Mesendoderm (in vitro differentiated cells): ENCODE results near the gene CEACAM20. TPM values are rescaled to one million over a fixed set of nuclear protein-coding genes. Genes with fewer than 3 reads are reported as not detected.
"Not testable (repeated sequence)": the region's sequence is repeated elsewhere in the genome, so short reads cannot be mapped to it uniquely, and the experiment has no call there.

Experiments
- DNase-seq: peaks from one replicate; pipeline ENCODE4 v3.0.0; 2013
- H2AK5ac ChIP-seq: 2 replicates; pipeline ENCODE4 v1.6.1; 2013; ENCODE audit warnings: low read length, inconsistent platforms
- H2BK120ac ChIP-seq: 2 replicates; pipeline ENCODE4 v1.6.1; 2013; ENCODE audit warnings: low read depth, mild to moderate bottlenecking, low read length, moderate library complexity, mixed read lengths
- H2BK15ac ChIP-seq: replicated peaks from 2 replicates; pipeline ENCODE4 v1.6.1; 2013; ENCODE audit warnings: low read depth, mild to moderate bottlenecking, moderate library complexity
- H2BK5ac ChIP-seq: 2 replicates; pipeline ENCODE4 v1.6.1; 2013; ENCODE audit warnings: low read length, inconsistent platforms
- H3K18ac ChIP-seq: 2 replicates; pipeline ENCODE4 v1.6.1; 2013; ENCODE audit warnings: mild to moderate bottlenecking, low read length, mixed read lengths
- H3K23ac ChIP-seq: one replicate; pipeline ENCODE4 v1.6.1; 2013; ENCODE audit warnings: low read length
- H3K27ac ChIP-seq: 2 replicates; pipeline ENCODE4 v1.5.1; 2013; ENCODE audit warnings: low read depth, mild to moderate bottlenecking, inconsistent platforms, low read length, moderate library complexity
- H3K27me3 ChIP-seq: 2 replicates; pipeline ENCODE4 v1.6.1; 2013; ENCODE audit warnings: low read length, control low read depth, mild to moderate bottlenecking, inconsistent platforms; ENCODE audit not compliant: insufficient read depth, poor library complexity
- H3K36me3 ChIP-seq: 2 replicates; pipeline ENCODE4 v1.6.1; 2013; ENCODE audit warnings: low read length, inconsistent platforms; ENCODE audit not compliant: control insufficient read depth, insufficient read depth
- H3K4ac ChIP-seq: one replicate; pipeline ENCODE4 v1.6.1; 2013; ENCODE audit warnings: low read depth, mild to moderate bottlenecking, low read length, moderate library complexity
- H3K4me1 ChIP-seq: 2 replicates; pipeline ENCODE4 v1.6.1; 2013; ENCODE audit warnings: low read depth, low read length, inconsistent platforms; ENCODE audit not compliant: control insufficient read depth
- H3K4me2 ChIP-seq: 2 replicates; pipeline ENCODE4 v1.6.1; 2013; ENCODE audit warnings: low read length
- H3K4me3 ChIP-seq: 2 replicates; pipeline ENCODE4 v1.5.1; 2013; ENCODE audit warnings: mild to moderate bottlenecking, low read length
- H3K56ac ChIP-seq: one replicate; pipeline ENCODE4 v1.6.1; 2013; ENCODE audit warnings: low read length
- H3K79me1 ChIP-seq: 2 replicates; pipeline ENCODE4 v1.6.1; 2013; ENCODE audit warnings: low read length, inconsistent platforms
- H3K79me2 ChIP-seq: 2 replicates; pipeline ENCODE4 v1.6.1; 2013; ENCODE audit warnings: mild to moderate bottlenecking, low read length; ENCODE audit not compliant: control insufficient read depth, insufficient read depth
- H3K9ac ChIP-seq: 2 replicates; pipeline ENCODE4 v1.6.1; 2013; ENCODE audit warnings: low read length, inconsistent platforms
- H4K5ac ChIP-seq: one replicate; pipeline ENCODE4 v1.6.1; 2013; ENCODE audit warnings: low read length
- H4K8ac ChIP-seq: one replicate; pipeline ENCODE4 v1.6.1; 2013; ENCODE audit warnings: low read depth, mild to moderate bottlenecking, control low read depth, low read length, moderate library complexity
- WGBS: extraction: QIAGEN DNeasy Blood & Tissue Kit; methylation state at CpG from one replicate; pipeline ENCODE4 v1.1.7; 2013; ENCODE audit warnings: low lambda C conversion rate, missing lambda C conversion rate; ENCODE audit not compliant: insufficient coverage; ENCODE audit errors: extremely low coverage; 5-methylcytosine and 5-hydroxymethylcytosine counted together
- small RNA-seq: library from polyadenylated mRNA; stranded (forward); fragments of <200 nt; extraction: miRNeasy Mini kit (QIAGEN cat#:217004); gene quantifications from one replicate; pipeline ENCODE3, GENCODE V24; 2013; ENCODE audit not compliant: insufficient read depth

CEACAM20 gene

GRCh38 chr19:44462600-44463286 lies 66.7 kb downstream of the CEACAM20 start:
- not testable (repeated sequence) for DNase-seq, H2BK5ac ChIP-seq

More at GRCh38 chr19:44462600-44463286, 66.7 kb downstream of the CEACAM20 start:
- H3K4me1 ChIP-seq, H3K18ac ChIP-seq, H3K79me1 ChIP-seq, H3K36me3 ChIP-seq, H3K4me2 ChIP-seq, H3K27ac ChIP-seq, H4K8ac ChIP-seq, H3K4ac ChIP-seq, H2BK120ac ChIP-seq, H3K56ac ChIP-seq, H3K9ac ChIP-seq, H2BK15ac ChIP-seq, H3K23ac ChIP-seq, H3K79me2 ChIP-seq, H3K27me3 ChIP-seq, H3K4me3 ChIP-seq, H4K5ac ChIP-seq, H2AK5ac ChIP-seq: not testable (repeated sequence)
- no CpG with 5 or more reads among the region's 3 CpGs for WGBS

Small RNAs within 50 kb of the gene (small RNA-seq; reads per million reads assigned to genes)
- gene AC243964.1: not detected
